WTC11 (cell line): ENCODE results near the gene MAPT. TPM values are rescaled to one million over a fixed set of nuclear protein-coding genes. Genes with fewer than 3 reads are reported as not detected.

Experiments used
- ATAC-seq: fragments of 200-7000 bp; cut with Tn5 transposase; 2 replicates; pipeline ENCODE4 v1.10.0; 2021; ENCODE audit warnings: mild to moderate bottlenecking, moderate library complexity
- CTCF ChIA-PET: fragments of 300-600 bp; sonication (Branson Sonifier 250); formaldehyde crosslinking; loops from one replicate; lab custom pipeline; 2021; ENCODE audit warnings: antibody characterized with exemption; lab: Charles Lee
- POLR2A ChIA-PET: fragments of 350-600 bp; sonication (Branson Sonifier 250); formaldehyde crosslinking; loops from one replicate; lab custom pipeline; 2021; ENCODE audit warnings: antibody characterized with exemption; lab: Charles Lee
- DNase-seq: peaks from one replicate; pipeline ENCODE4 v3.0.0; 2021; ENCODE audit warnings: low spot score
- H3K27ac Mint-ChIP-seq: 2 replicates; pipeline ENCODE4 v1.8.0; 2021; ENCODE audit warnings: mixed read lengths
- H3K27me3 Mint-ChIP-seq: 2 replicates; pipeline ENCODE4 v1.8.0; 2021; ENCODE audit warnings: low read depth, mild to moderate bottlenecking, moderate library complexity, mixed read lengths
- H3K36me3 Mint-ChIP-seq: 2 replicates; pipeline ENCODE4 v1.8.0; 2021; ENCODE audit warnings: mixed read lengths
- H3K4me1 Mint-ChIP-seq: 2 replicates; pipeline ENCODE4 v1.8.0; 2022; ENCODE audit warnings: mixed read lengths
- H3K4me3 Mint-ChIP-seq: 2 replicates; pipeline ENCODE4 v1.8.0; 2021; ENCODE audit warnings: mild to moderate bottlenecking, moderate library complexity, mixed read lengths
- H3K9me3 Mint-ChIP-seq: 2 replicates; pipeline ENCODE4 v1.8.0; 2021; ENCODE audit warnings: mixed read lengths
- ATF2 ChIP-seq: sonication (generic); formaldehyde crosslinking; IDR thresholded peaks from 2 replicates; pipeline ENCODE4 v1.8.1; 2022; ENCODE audit warnings: low read depth, missing genetic modification reagents, borderline replicate concordance
- E2F5 ChIP-seq: sonication (generic); formaldehyde crosslinking; IDR thresholded peaks from 2 replicates; pipeline ENCODE4 v1.8.1; 2022; ENCODE audit warnings: mild to moderate bottlenecking, moderate library complexity, missing genetic modification reagents
- EMX1 ChIP-seq: fragments of 250-450 bp; sonication (Bioruptor Pico); IDR thresholded peaks from 2 replicates; pipeline ENCODE4 v1.8.0; 2021; ENCODE audit warnings: mild to moderate bottlenecking
- ERG ChIP-seq: fragments of 250-450 bp; sonication (Bioruptor Pico); IDR thresholded peaks from 2 replicates; pipeline ENCODE4 v1.8.0; 2021; ENCODE audit warnings: mild to moderate bottlenecking
- ESRRA ChIP-seq: sonication (generic); formaldehyde crosslinking; IDR thresholded peaks from 2 replicates; pipeline ENCODE4 v1.8.1; 2022; ENCODE audit warnings: mild to moderate bottlenecking, missing genetic modification reagents, borderline replicate concordance
- FOXP1 ChIP-seq: sonication (generic); formaldehyde crosslinking; IDR thresholded peaks from 2 replicates; pipeline ENCODE4 v1.8.0; 2022; ENCODE audit warnings: missing genetic modification reagents, mild to moderate bottlenecking, moderate library complexity, borderline replicate concordance
- IRF1 ChIP-seq: sonication (generic); formaldehyde crosslinking; IDR thresholded peaks from 2 replicates; pipeline ENCODE4 v1.8.0; 2023; ENCODE audit warnings: missing genetic modification reagents
- MYBL2 ChIP-seq: sonication (generic); formaldehyde crosslinking; IDR thresholded peaks from 2 replicates; pipeline ENCODE4 v1.8.1; 2023; ENCODE audit warnings: mild to moderate bottlenecking, moderate library complexity, missing genetic modification reagents
- NFATC4 ChIP-seq: fragments of 250-450 bp; sonication (Bioruptor Pico); IDR thresholded peaks from 2 replicates; pipeline ENCODE4 v1.9.0; 2021; ENCODE audit warnings: mild to moderate bottlenecking
- NFYB ChIP-seq: sonication (generic); formaldehyde crosslinking; conservative IDR thresholded peaks from 2 replicates; pipeline ENCODE4 v1.8.0; 2022; ENCODE audit warnings: low read depth, missing genetic modification reagents
- NR3C1 ChIP-seq: sonication (generic); formaldehyde crosslinking; conservative IDR thresholded peaks from 2 replicates; pipeline ENCODE4 v1.8.1; 2023; ENCODE audit warnings: low read depth, mild to moderate bottlenecking, missing genetic modification reagents
- OVOL2 ChIP-seq: fragments of 250-450 bp; sonication (Bioruptor Pico); IDR thresholded peaks from 2 replicates; pipeline ENCODE4 v1.9.0; 2021; ENCODE audit warnings: mild to moderate bottlenecking, borderline replicate concordance
- PRDM15 ChIP-seq: sonication (generic); formaldehyde crosslinking; IDR thresholded peaks from 2 replicates; pipeline ENCODE4 v1.8.0; 2022; ENCODE audit warnings: missing genetic modification reagents
- PREB ChIP-seq: sonication (generic); formaldehyde crosslinking; IDR thresholded peaks from 2 replicates; pipeline ENCODE4 v1.8.1; 2022; ENCODE audit warnings: mild to moderate bottlenecking, missing genetic modification reagents, moderate library complexity, borderline replicate concordance
- SOX15 ChIP-seq: fragments of 250-450 bp; sonication (Bioruptor Pico); IDR thresholded peaks from 2 replicates; pipeline ENCODE4 v1.9.0; 2021; ENCODE audit warnings: mild to moderate bottlenecking
- STAT6 ChIP-seq: sonication (generic); formaldehyde crosslinking; conservative IDR thresholded peaks from 2 replicates; pipeline ENCODE4 v1.8.1; 2023; ENCODE audit warnings: mild to moderate bottlenecking, low read depth, missing genetic modification reagents, moderate library complexity
- TCF7 ChIP-seq: sonication (generic); formaldehyde crosslinking; IDR thresholded peaks from 2 replicates; pipeline ENCODE4 v1.8.0; 2022; ENCODE audit warnings: mild to moderate bottlenecking, low read depth, missing genetic modification reagents, moderate library complexity
- TEAD4 ChIP-seq: sonication (generic); formaldehyde crosslinking; IDR thresholded peaks from 2 replicates; pipeline ENCODE4 v1.8.0; 2022; ENCODE audit warnings: mild to moderate bottlenecking, missing genetic modification reagents
- ZNF138 ChIP-seq: sonication (generic); formaldehyde crosslinking; conservative IDR thresholded peaks from 2 replicates; pipeline ENCODE4 v1.8.1; 2022; ENCODE audit warnings: mild to moderate bottlenecking, moderate library complexity, missing genetic modification reagents
- ZNF263 ChIP-seq: sonication (generic); formaldehyde crosslinking; IDR thresholded peaks from 2 replicates; pipeline ENCODE4 v1.8.1; 2022; ENCODE audit warnings: low read depth, mild to moderate bottlenecking, moderate library complexity, missing genetic modification reagents
- ZNF317 ChIP-seq: sonication (generic); formaldehyde crosslinking; IDR thresholded peaks from 2 replicates; pipeline ENCODE4 v1.8.1; 2023; ENCODE audit warnings: low read depth, mild to moderate bottlenecking, moderate library complexity, missing genetic modification reagents, borderline replicate concordance
- ZNF425 ChIP-seq: fragments of 250-450 bp; sonication (Bioruptor Pico); conservative IDR thresholded peaks from 2 replicates; pipeline ENCODE4 v1.9.0; 2021; ENCODE audit warnings: mild to moderate bottlenecking
- ZNF671 ChIP-seq: fragments of 250-450 bp; sonication (Bioruptor Pico); IDR thresholded peaks from 2 replicates; pipeline ENCODE4 v1.8.0; 2021; ENCODE audit warnings: mild to moderate bottlenecking
- total RNA-seq: library from RNA; stranded (reverse); gene quantifications from 3 replicates; pipeline ENCODE4 v1.2.3, GENCODE V29; 2021

The MAPT gene
- total RNA-seq, 1 experiment from 2014 or later = 2.2 TPM

GRCh38 chr17:45967378-45967777 is 73.0 kb downstream of the MAPT start (continued):
- TF ChIP-seq STAT6 (CRISPR knock-in tag) (no peak), ZNF263 (CRISPR knock-in tag) (no peak), FOXP1 (CRISPR knock-in tag) (no peak), TEAD4 (CRISPR knock-in tag) (no peak), NFYB (CRISPR knock-in tag) (no peak), MYBL2 (CRISPR knock-in tag) (no peak), ZNF138 (CRISPR knock-in tag) (no peak), TCF7 (CRISPR knock-in tag) (no peak), OVOL2 (CRISPR knock-in tag) (no peak), ZNF671 (no peak), EMX1 (CRISPR knock-in tag) (no peak)

- Mint-ChIP-seq H3K36me3 (no peaks in the 10 kb centered on the region), H3K9me3 (peaks cover 13% of the 10 kb centered on the region)
- TF ChIP-seq ZNF317 (CRISPR knock-in tag) (no peak), NR3C1 (CRISPR knock-in tag) (no peak), E2F5 (CRISPR knock-in tag) (no peak), ZNF425 (CRISPR knock-in tag) (no peak), ATF2 (CRISPR knock-in tag) (no peak), ZNF138 (CRISPR knock-in tag) (no peak), SOX15 (no peak), ESRRA (CRISPR knock-in tag) (no peak), PRDM15 (no peak), PREB (no peak), ERG (CRISPR knock-in tag) (no peak), NFATC4 (CRISPR knock-in tag) (no peak), IRF1 (CRISPR knock-in tag) (no peak), FOXP1 (CRISPR knock-in tag) (no peak)
- TF ChIP-seq, all 79 proteins: peak for 0
- DNase-seq (no peak), ATAC-seq (no peak)
- no peaks in the 10 kb centered on the region for H3K4me1 Mint-ChIP-seq
- H3K27me3 Mint-ChIP-seq = peaks cover 5% of the 10 kb centered on the region; the same call in 1 of the 2 replicates
- ChIA-PET POLR2A (no interaction called here), CTCF (interaction anchor here (2.0 to 3.5 kb wide), 2 partner anchors 20 to 27 kb away, joined by 4 to 16 read pairs; no protein-coding TSS in a partner anchor)
- no peak overlapping the region for H3K4me3 Mint-ChIP-seq
- H3K27ac Mint-ChIP-seq = no peak overlapping the region
These were observed 74.4 kb downstream of the MAPT start for GRCh38 chr17:45968732-45969131.
